GM12872 (cell line): ENCODE data around the gene GNPAT.

Experiments
- TF ChIP-seq, protein P1 (sequence below): IDR thresholded peaks from 3 replicates; pipeline ENCODE4 v1.5.1; 2011; ENCODE audit warnings: low read depth, mild to moderate bottlenecking, low read length, moderate library complexity; ENCODE audit not compliant: insufficient read depth

The GNPAT gene

GRCh38 chr1:231231511-231231910 is 9.5 kb upstream of the GNPAT start:
- TF ChIP-seq, protein P1, sequence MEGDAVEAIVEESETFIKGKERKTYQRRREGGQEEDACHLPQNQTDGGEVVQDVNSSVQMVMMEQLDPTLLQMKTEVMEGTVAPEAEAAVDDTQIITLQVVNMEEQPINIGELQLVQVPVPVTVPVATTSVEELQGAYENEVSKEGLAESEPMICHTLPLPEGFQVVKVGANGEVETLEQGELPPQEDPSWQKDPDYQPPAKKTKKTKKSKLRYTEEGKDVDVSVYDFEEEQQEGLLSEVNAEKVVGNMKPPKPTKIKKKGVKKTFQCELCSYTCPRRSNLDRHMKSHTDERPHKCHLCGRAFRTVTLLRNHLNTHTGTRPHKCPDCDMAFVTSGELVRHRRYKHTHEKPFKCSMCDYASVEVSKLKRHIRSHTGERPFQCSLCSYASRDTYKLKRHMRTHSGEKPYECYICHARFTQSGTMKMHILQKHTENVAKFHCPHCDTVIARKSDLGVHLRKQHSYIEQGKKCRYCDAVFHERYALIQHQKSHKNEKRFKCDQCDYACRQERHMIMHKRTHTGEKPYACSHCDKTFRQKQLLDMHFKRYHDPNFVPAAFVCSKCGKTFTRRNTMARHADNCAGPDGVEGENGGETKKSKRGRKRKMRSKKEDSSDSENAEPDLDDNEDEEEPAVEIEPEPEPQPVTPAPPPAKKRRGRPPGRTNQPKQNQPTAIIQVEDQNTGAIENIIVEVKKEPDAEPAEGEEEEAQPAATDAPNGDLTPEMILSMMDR: no peak

- TF ChIP-seq, protein P1: no peak
These were observed 7.9 kb upstream of the GNPAT start for GRCh38 chr1:231232870-231233734.

DNA sequence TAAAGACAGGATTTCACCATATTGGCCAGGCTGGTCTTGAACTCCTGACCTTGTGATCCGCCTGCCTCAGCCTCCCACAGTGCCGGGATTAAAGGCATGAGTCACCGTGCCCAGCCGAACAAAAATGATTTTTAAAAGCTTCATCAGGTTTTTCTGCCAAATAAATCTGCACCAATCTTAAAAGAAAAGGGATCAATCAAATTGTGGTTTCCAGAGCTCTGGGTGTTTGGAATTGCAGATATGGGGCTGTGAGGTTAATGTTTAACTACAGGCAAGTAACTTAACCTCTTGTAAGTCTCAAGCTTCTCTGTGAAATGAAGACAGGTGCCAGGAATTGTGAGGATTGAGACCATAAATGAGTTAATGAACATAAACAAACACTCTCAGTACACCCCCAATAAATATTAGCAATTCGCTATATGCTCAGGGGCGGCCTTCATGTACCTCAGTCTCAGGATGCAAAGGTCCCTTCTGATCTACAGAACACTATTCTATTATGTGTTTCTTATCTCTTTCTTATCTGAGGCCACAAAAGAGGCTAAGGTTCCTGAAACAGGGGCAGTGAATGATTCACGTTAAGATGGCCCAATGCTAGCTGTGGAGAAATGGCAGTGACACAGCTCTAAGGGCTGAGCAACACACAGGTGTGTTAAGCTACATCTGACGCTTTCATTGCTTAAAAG is 7.1 kb upstream of the GNPAT start:
- TF ChIP-seq, protein P1: no peak

GRCh38 chr1:231234506-231234905 is 6.5 kb upstream of the GNPAT start:
- TF ChIP-seq, protein P1: no peak

- TF ChIP-seq, protein P1: no peak
These were observed 5.3 kb upstream of the GNPAT start for GRCh38 chr1:231235526-231236207.

DNA sequence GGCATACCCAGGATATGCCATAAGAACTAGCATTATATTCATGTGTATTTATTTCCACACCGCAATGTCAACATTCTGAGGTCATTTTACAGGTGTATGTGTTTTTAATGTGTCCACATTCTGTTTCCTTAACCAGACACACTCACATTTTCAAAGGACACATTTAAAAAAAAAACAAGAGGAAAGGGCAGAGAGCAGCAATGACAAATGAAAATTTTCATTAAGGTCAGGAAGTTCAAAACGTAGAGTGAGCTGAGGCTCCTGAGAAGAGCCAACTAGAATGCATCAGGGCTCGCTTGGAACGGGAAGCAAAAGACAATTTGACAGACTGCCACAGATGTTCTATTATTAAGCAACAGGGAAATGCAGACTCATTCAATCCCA is 4.8 kb upstream of the GNPAT start:
- TF ChIP-seq, protein P1: no peak

DNA sequence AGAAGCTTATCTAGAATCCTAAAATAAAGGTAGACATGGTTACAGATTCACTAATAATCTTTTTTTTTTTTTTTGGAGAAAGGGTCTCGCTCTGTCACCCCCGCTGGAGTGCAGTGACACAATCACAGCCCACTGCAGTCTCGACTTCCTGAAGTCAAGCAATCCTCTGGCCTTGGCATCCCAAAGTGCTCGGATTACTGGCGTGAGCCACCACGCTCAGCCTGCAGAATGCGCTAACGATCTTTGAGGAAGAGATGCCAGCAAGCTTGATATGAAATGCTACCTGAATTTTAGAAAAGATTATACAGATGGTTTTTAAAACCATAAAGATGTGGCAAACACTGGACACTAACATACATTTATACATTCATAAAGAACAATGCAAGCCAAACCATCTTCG is 4.1 kb upstream of the GNPAT start:
- TF ChIP-seq, protein P1: no peak
